A549 (cell line): ENCODE results near the gene SUGP1.

Experiments used
- BHLHE40 ChIP-seq: IDR thresholded peaks from 2 replicates; pipeline ENCODE4 v1.6.1; 2012; ENCODE audit warnings: low read depth, low read length, inconsistent platforms
- CEBPB ChIP-seq, 2 experiments: fragments of >200 bp in 1 of 2; sonication (Bioruptor Twin) in 1 of 2; formaldehyde crosslinking in 1 of 2; IDR thresholded peaks; 2 replicates each; pipeline ENCODE4 v1.6.1; 2012 to 2016
- EP300 ChIP-seq, 2 experiments: fragments of >200 bp; sonication (Bioruptor Twin); formaldehyde crosslinking; IDR thresholded peaks; 2 replicates in 1 of 2; 3 replicates in 1 of 2; pipeline ENCODE4 v1.6.1; 2016 to 2017
- HEYL ChIP-seq: fragments of 250-450 bp; sonication (Bioruptor Pico); IDR thresholded peaks from 2 replicates; pipeline ENCODE4 v1.8.0; 2021; ENCODE audit warnings: mild to moderate bottlenecking, moderate library complexity
- MYC ChIP-seq: IDR thresholded peaks from 2 replicates; pipeline ENCODE4 v1.6.1; 2012; ENCODE audit warnings: mild to moderate bottlenecking, inconsistent platforms, low read length, improper control_type of control experiment, borderline replicate concordance
- POLR2A ChIP-seq: IDR thresholded peaks from 2 replicates; pipeline ENCODE4 v1.6.1; 2012; ENCODE audit warnings: mild to moderate bottlenecking, low read length
- RFX5 ChIP-seq: fragments of 450-650 bp; IDR thresholded peaks from 2 replicates; pipeline ENCODE4 v1.7.1; 2014; ENCODE audit warnings: antibody characterized with exemption, mild to moderate bottlenecking, moderate library complexity
- TF ChIP-seq, protein P1 (sequence below): fragments of >200 bp; sonication (Bioruptor Twin); formaldehyde crosslinking; IDR thresholded peaks from 3 replicates; pipeline ENCODE4 v1.5.1; 2016

DNA sequence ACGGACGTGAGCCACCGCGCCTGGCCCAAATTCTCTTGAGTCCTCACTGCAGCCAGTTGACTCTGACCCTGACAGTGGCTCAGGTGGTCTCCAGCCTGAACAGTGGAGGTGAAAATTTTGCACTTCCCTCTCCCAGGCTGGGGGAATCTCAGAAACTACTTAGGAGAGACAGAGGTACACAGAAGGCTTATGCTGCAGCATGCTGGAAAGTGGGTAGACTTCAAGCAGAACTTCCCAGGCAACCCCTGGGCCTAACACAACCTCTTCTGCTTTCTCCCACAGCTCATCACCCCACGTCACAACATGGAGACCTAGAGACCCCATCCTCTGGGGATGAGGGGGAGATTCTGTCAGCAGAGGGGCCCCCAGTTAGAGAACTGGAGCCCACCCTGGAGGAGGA, 94.1 kb downstream of the SUGP1 start:
- no peak for TF ChIP-seq CEBPB (IDR thresholded peaks at IDR 0.05)
- TF ChIP-seq, protein P1, sequence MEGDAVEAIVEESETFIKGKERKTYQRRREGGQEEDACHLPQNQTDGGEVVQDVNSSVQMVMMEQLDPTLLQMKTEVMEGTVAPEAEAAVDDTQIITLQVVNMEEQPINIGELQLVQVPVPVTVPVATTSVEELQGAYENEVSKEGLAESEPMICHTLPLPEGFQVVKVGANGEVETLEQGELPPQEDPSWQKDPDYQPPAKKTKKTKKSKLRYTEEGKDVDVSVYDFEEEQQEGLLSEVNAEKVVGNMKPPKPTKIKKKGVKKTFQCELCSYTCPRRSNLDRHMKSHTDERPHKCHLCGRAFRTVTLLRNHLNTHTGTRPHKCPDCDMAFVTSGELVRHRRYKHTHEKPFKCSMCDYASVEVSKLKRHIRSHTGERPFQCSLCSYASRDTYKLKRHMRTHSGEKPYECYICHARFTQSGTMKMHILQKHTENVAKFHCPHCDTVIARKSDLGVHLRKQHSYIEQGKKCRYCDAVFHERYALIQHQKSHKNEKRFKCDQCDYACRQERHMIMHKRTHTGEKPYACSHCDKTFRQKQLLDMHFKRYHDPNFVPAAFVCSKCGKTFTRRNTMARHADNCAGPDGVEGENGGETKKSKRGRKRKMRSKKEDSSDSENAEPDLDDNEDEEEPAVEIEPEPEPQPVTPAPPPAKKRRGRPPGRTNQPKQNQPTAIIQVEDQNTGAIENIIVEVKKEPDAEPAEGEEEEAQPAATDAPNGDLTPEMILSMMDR, result no peak
- no peak for TF ChIP-seq HEYL (CRISPR knock-in tag)
- TF ChIP-seq POLR2A, result no peak
- no peak for TF ChIP-seq EP300 (IDR thresholded peaks at IDR 0.05)
- TF ChIP-seq RFX5, result no peak
- TF ChIP-seq BHLHE40, result no peak
- TF ChIP-seq MYC, result no peak
